Neural progenitor cell (in vitro differentiated cells): ENCODE results near the gene MIGA1. TPM values are rescaled to one million over a fixed set of nuclear protein-coding genes. Genes with fewer than 3 reads are reported as not detected.
"Not testable (repeated sequence)": the region's sequence is repeated elsewhere in the genome, so short reads cannot be mapped to it uniquely, and the experiment has no call there.

ENCODE experiments used
- DNase-seq: peaks from one replicate; pipeline ENCODE4 v3.0.0-alpha.2; 2016; ENCODE audit warnings: low spot score
- H2AFZ ChIP-seq: fragments of 200-600 bp; sonication (generic); replicated peaks from 2 replicates; pipeline ENCODE4 v1.6.1; 2016; ENCODE audit warnings: antibody characterized with exemption
- H3F3A ChIP-seq: fragments of 200-600 bp; sonication (generic); 2 replicates; pipeline ENCODE4 v1.6.1; 2016; ENCODE audit warnings: antibody characterized with exemption, low read depth
- H3K27ac ChIP-seq: fragments of 200-600 bp; sonication (generic); 2 replicates; pipeline ENCODE4 v1.5.1; 2016; ENCODE audit warnings: mild to moderate bottlenecking
- H3K27me3 ChIP-seq: fragments of 200-600 bp; sonication (generic); 2 replicates; pipeline ENCODE4 v1.6.1; 2016; ENCODE audit warnings: mild to moderate bottlenecking, moderate library complexity
- H3K36me3 ChIP-seq: fragments of 200-600 bp; sonication (generic); 2 replicates; pipeline ENCODE4 v1.5.1; 2016
- H3K4me1 ChIP-seq: fragments of 200-600 bp; sonication (generic); 2 replicates; pipeline ENCODE4 v1.6.1; 2016; ENCODE audit warnings: mixed run types
- H3K4me2 ChIP-seq: fragments of 200-600 bp; sonication (generic); 2 replicates; pipeline ENCODE4 v1.6.1; 2016
- H3K4me3 ChIP-seq: fragments of 200-600 bp; sonication (generic); 2 replicates; pipeline ENCODE4 v1.5.1; 2016
- H3K79me2 ChIP-seq: fragments of 200-600 bp; sonication (generic); 2 replicates; pipeline ENCODE4 v1.6.1; 2016; ENCODE audit warnings: low read depth
- H3K9ac ChIP-seq: fragments of 200-600 bp; sonication (generic); 2 replicates; pipeline ENCODE4 v1.6.1; 2016
- H3K9me3 ChIP-seq: fragments of 200-600 bp; sonication (generic); 2 replicates; pipeline ENCODE4 v1.5.1; 2016; ENCODE audit warnings: low read depth
- H4K20me1 ChIP-seq: fragments of 200-600 bp; sonication (generic); 2 replicates; pipeline ENCODE4 v1.6.1; 2016; ENCODE audit warnings: low read depth
- H3K27ac Mint-ChIP-seq: 3 replicates; pipeline ENCODE4 v1.8.0; 2021; ENCODE audit warnings: mixed read lengths
- H3K27me3 Mint-ChIP-seq: 2 replicates; pipeline ENCODE4 v1.8.0; 2022; ENCODE audit warnings: low read depth, mild to moderate bottlenecking, inconsistent platforms, moderate library complexity, mixed read lengths; ENCODE audit not compliant: insufficient read depth
- H3K36me3 Mint-ChIP-seq: 3 replicates; pipeline ENCODE4 v1.8.0; 2021; ENCODE audit warnings: mixed read lengths
- H3K4me1 Mint-ChIP-seq: 3 replicates; pipeline ENCODE4 v1.8.0; 2021; ENCODE audit warnings: mixed read lengths
- H3K4me3 Mint-ChIP-seq: 3 replicates; pipeline ENCODE4 v1.8.0; 2021; ENCODE audit warnings: mild to moderate bottlenecking, moderate library complexity, mixed read lengths
- H3K9me3 Mint-ChIP-seq: 3 replicates; pipeline ENCODE4 v1.8.0; 2020; ENCODE audit warnings: mixed read lengths
- EZH2 ChIP-seq: fragments of 200-600 bp; sonication (generic); IDR thresholded peaks from 2 replicates; pipeline ENCODE4 v1.6.1; 2017; ENCODE audit warnings: antibody characterized with exemption, mild to moderate bottlenecking, moderate library complexity
- EZH2phosphoT487 ChIP-seq: fragments of 200-600 bp; sonication (generic); IDR thresholded peaks from 2 replicates; pipeline ENCODE4 v1.6.1; 2017; ENCODE audit warnings: antibody characterized with exemption
- total RNA-seq: library from RNA; depleted of rRNA; stranded (reverse); fragments of >200 nt; gene quantifications from 2 replicates; pipeline ENCODE4 v1.2.3, GENCODE V29; 2015; ENCODE audit warnings: low replicate concordance
- TF ChIP-seq, protein P1 (sequence below): fragments of 200-600 bp; sonication (generic); IDR thresholded peaks from 2 replicates; pipeline ENCODE4 v1.5.1; 2017; ENCODE audit warnings: antibody characterized with exemption, mild to moderate bottlenecking

MIGA1 gene
- total RNA-seq, 1 donor from 2014 or later, result 12.6 TPM

DNA sequence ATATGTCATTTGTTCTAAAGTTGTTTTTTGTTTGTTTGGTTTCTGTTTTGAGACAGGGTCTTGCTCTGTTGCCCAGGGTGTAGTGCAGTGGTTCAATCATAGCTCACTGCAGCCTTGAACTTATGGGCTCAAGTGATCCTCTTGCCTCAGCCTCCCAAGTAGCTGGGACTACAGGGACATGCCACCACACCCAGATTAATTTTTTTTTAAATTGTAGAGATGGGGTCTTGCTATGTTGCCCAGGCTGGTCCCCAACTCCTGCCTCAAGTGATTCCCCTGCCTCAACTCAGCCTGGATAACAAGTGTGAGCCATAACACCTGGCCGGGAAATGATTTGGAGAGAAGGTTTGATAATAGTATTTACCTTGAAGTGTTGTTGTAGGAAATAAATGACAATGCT lies 127.2 kb downstream of the MIGA1 start:
- Histone ChIP-seq H3K27ac (no peak overlapping the region), H3K4me1 (no peaks in the 10 kb centered on the region), H3K27me3 (no peaks in the 10 kb centered on the region), H2AFZ (no peak overlapping the region), H4K20me1 (no peaks in the 10 kb centered on the region), H3K9ac (no peak overlapping the region), H3K9me3 (no peaks in the 10 kb centered on the region), H3K4me2 (no peak overlapping the region), H3K36me3 (no peaks in the 10 kb centered on the region), H3K79me2 (no peaks in the 10 kb centered on the region), H3F3A (no peaks in the 10 kb centered on the region), H3K4me3 (no peak overlapping the region)
- H3K4me1 Mint-ChIP-seq, result no peaks in the 10 kb centered on the region
- no peak overlapping the region for H3K4me3 Mint-ChIP-seq
- H3K27ac Mint-ChIP-seq, result no peak overlapping the region
- DNase-seq, result no peak
- no peaks in the 10 kb centered on the region for H3K9me3 Mint-ChIP-seq
- no peaks in the 10 kb centered on the region for H3K36me3 Mint-ChIP-seq
- no peaks in the 10 kb centered on the region for H3K27me3 Mint-ChIP-seq
- TF ChIP-seq EZH2 (no peak), EZH2phosphoT487 (no peak)
- TF ChIP-seq, protein P1, sequence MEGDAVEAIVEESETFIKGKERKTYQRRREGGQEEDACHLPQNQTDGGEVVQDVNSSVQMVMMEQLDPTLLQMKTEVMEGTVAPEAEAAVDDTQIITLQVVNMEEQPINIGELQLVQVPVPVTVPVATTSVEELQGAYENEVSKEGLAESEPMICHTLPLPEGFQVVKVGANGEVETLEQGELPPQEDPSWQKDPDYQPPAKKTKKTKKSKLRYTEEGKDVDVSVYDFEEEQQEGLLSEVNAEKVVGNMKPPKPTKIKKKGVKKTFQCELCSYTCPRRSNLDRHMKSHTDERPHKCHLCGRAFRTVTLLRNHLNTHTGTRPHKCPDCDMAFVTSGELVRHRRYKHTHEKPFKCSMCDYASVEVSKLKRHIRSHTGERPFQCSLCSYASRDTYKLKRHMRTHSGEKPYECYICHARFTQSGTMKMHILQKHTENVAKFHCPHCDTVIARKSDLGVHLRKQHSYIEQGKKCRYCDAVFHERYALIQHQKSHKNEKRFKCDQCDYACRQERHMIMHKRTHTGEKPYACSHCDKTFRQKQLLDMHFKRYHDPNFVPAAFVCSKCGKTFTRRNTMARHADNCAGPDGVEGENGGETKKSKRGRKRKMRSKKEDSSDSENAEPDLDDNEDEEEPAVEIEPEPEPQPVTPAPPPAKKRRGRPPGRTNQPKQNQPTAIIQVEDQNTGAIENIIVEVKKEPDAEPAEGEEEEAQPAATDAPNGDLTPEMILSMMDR, result no peak

GRCh38 chr1:77910116-77910515 lies 130.7 kb downstream of the MIGA1 start:
- H3K79me2 ChIP-seq, result no peaks in the 10 kb centered on the region
- no peaks in the 10 kb centered on the region for H3K36me3 ChIP-seq
- no peaks in the 10 kb centered on the region for H3F3A ChIP-seq
- TF ChIP-seq EZH2, result no peak
- no peak for TF ChIP-seq EZH2phosphoT487
- TF ChIP-seq, protein P1, result no peak
- H3K4me2 ChIP-seq, result no peak overlapping the region
- Mint-ChIP-seq H3K4me1 (no peaks in the 10 kb centered on the region), H3K4me3 (no peak overlapping the region), H3K27ac (no peak overlapping the region), H3K36me3 (no peaks in the 10 kb centered on the region), H3K9me3 (no peaks in the 10 kb centered on the region), H3K27me3 (no peaks in the 10 kb centered on the region)
- no peak for DNase-seq
- H3K9ac ChIP-seq, result no peak overlapping the region
- H4K20me1 ChIP-seq, result no peaks in the 10 kb centered on the region
- no peaks in the 10 kb centered on the region for H3K9me3 ChIP-seq
- no peak overlapping the region for H3K4me3 ChIP-seq
- no peak overlapping the region for H2AFZ ChIP-seq
- no peaks in the 10 kb centered on the region for H3K27me3 ChIP-seq
- H3K27ac ChIP-seq, result no peak overlapping the region
- H3K4me1 ChIP-seq, result no peaks in the 10 kb centered on the region

- not testable (repeated sequence) for H3K4me2 ChIP-seq, H3F3A ChIP-seq, H3K4me1 ChIP-seq, H3K79me2 ChIP-seq, H3K4me3 Mint-ChIP-seq, H2AFZ ChIP-seq, H3K27ac Mint-ChIP-seq, H3K27me3 ChIP-seq, H3K27me3 Mint-ChIP-seq, H3K9ac ChIP-seq, H4K20me1 ChIP-seq, H3K36me3 ChIP-seq, H3K4me3 ChIP-seq, DNase-seq, H3K4me1 Mint-ChIP-seq, H3K36me3 Mint-ChIP-seq, H3K27ac ChIP-seq, H3K9me3 Mint-ChIP-seq, H3K9me3 ChIP-seq
These were observed 139.5 kb downstream of the MIGA1 start for GRCh38 chr1:77918918-77919317.

- Histone ChIP-seq H3K4me1 (no peaks in the 10 kb centered on the region), H2AFZ (no peak overlapping the region), H3K79me2 (no peaks in the 10 kb centered on the region), H3K4me3 (no peak overlapping the region), H4K20me1 (no peaks in the 10 kb centered on the region), H3K9ac (no peak overlapping the region), H3F3A (peaks cover 6% of the 10 kb centered on the region), H3K4me2 (no peak overlapping the region), H3K27ac (no peak overlapping the region), H3K9me3 (no peaks in the 10 kb centered on the region), H3K27me3 (no peaks in the 10 kb centered on the region), H3K36me3 (no peaks in the 10 kb centered on the region)
- Mint-ChIP-seq H3K4me1 (no peaks in the 10 kb centered on the region), H3K4me3 (no peak overlapping the region), H3K27me3 (peaks cover 2% of the 10 kb centered on the region), H3K9me3 (no peaks in the 10 kb centered on the region), H3K27ac (no peak overlapping the region), H3K36me3 (no peaks in the 10 kb centered on the region)
- TF ChIP-seq, protein P1, result no peak
- no peak for TF ChIP-seq EZH2phosphoT487
- no peak for TF ChIP-seq EZH2
- DNase-seq, result no peak
These were observed 146.1 kb downstream of the MIGA1 start for GRCh38 chr1:77925518-77925917.
